Measurements from ENCODE around the gene RTEL1.

DNA sequence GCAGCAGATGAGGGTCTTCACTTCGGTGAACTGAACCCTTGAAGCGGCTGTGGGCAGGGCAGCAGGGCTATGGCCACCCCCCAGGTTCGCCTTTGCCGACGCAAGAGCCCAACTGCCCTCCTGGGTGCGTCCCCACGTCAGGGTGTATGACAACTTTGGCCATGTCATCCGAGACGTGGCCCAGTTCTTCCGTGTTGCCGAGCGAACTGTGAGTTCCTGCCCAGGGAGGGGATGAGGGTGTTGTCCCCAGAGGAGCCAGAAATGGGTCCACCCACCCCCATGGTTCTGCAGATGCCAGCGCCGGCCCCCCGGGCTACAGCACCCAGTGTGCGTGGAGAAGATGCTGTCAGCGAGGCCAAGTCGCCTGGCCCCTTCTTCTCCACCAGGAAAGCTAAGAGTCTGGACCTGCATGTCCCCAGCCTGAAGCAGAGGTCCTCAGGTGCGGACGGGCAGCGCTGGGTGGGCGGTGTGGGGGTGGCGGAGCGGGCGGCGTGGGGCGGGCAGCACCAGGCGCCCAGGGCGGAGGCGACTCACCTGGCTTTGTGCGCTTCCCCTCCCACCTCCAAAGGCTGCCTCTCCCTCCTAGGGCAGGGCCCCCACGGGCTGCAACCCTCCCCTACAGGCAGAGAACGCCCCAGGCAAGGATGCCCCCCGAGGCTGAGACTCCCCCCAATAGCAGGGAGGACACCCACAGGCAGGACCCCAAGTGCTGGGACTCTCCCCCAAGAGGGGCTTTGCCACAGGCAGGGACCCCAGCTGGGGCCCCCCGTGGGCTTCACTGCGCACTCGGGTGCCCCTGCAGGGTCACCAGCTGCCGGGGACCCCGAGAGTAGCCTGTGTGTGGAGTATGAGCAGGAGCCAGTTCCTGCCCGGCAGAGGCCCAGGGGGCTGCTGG lies 32.1 kb downstream of the RTEL1 start:
- no peak for TF ChIP-seq POLR2A (IDR thresholded peaks at IDR 0.05)
- TF ChIP-seq, protein P1, sequence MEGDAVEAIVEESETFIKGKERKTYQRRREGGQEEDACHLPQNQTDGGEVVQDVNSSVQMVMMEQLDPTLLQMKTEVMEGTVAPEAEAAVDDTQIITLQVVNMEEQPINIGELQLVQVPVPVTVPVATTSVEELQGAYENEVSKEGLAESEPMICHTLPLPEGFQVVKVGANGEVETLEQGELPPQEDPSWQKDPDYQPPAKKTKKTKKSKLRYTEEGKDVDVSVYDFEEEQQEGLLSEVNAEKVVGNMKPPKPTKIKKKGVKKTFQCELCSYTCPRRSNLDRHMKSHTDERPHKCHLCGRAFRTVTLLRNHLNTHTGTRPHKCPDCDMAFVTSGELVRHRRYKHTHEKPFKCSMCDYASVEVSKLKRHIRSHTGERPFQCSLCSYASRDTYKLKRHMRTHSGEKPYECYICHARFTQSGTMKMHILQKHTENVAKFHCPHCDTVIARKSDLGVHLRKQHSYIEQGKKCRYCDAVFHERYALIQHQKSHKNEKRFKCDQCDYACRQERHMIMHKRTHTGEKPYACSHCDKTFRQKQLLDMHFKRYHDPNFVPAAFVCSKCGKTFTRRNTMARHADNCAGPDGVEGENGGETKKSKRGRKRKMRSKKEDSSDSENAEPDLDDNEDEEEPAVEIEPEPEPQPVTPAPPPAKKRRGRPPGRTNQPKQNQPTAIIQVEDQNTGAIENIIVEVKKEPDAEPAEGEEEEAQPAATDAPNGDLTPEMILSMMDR (IDR thresholded peaks at IDR 0.05): no peak

Measured in tibial nerve (tissue), 3 donors.